HCT116 (cell line): ENCODE data around the gene FRMD3. TPM values are rescaled to one million over a fixed set of nuclear protein-coding genes. Genes with fewer than 3 reads are reported as not detected.

Source experiments
- ATAC-seq: fragments of 200-7000 bp; cut with Tn5 transposase; 2 replicates; pipeline ENCODE4 v1.9.1; 2020; ENCODE audit warnings: mild to moderate bottlenecking, moderate library complexity
- BruUV-seq: library from RNA; stranded (reverse); fragments of 400-500 nt; replicated peaks from 2 replicates; lab custom pipeline; 2021; lab: Mats Ljungman, UMichigan
- CTCF ChIA-PET: fragments of 300-600 bp; sonication (Branson Sonifier 250); formaldehyde crosslinking; loops from one replicate; lab custom pipeline; 2021; ENCODE audit warnings: antibody characterized with exemption; lab: Charles Lee
- POLR2A ChIA-PET: fragments of 300-600, 350-600 bp; sonication (Branson Sonifier 250); formaldehyde crosslinking; loops from one replicate; lab custom pipeline; 2021; ENCODE audit warnings: antibody characterized with exemption; lab: Charles Lee
- RAD21 ChIA-PET, 2 experiments: fragments of 300-600 bp; sonication (Branson Sonifier 250); formaldehyde crosslinking; loops; one replicate each; lab custom pipeline; 2023; ENCODE audit warnings: low total read pairs in 2 of 2; ENCODE audit not compliant: uncharacterized antibody in 2 of 2, unreplicated experiment in 2 of 2, low non-redundant PET in 1 of 2; lab: Charles Lee
- DNase-seq: peaks from one replicate; pipeline ENCODE4 v3.0.0-alpha.2; 2010; ENCODE audit warnings: low read depth, low spot score
- H2AFZ ChIP-seq: fragments of 200-600 bp; shearing (Covaris generic), sonication (generic); 2 replicates; pipeline ENCODE4 v1.6.1; 2017; ENCODE audit warnings: low read depth, mixed run types, mixed read lengths, antibody characterized with exemption, low read length; ENCODE audit not compliant: poor library complexity, severe bottlenecking
- H3K27ac ChIP-seq: 2 replicates; pipeline ENCODE4 v1.5.1; 2012; ENCODE audit warnings: low read depth, low read length
- H3K27me3 ChIP-seq: fragments of 200-600 bp; sonication (generic); 2 replicates; pipeline ENCODE4 v1.6.1; 2016; ENCODE audit warnings: mixed run types, low read length, mixed read lengths; ENCODE audit not compliant: insufficient read depth
- H3K36me3 ChIP-seq, 2 experiments: fragments of 200-500 bp in 1 of 2; fragments of 200-600 bp in 1 of 2; sonication (Bioruptor generic) in 1 of 2; sonication (generic) in 1 of 2; 2 replicates each; pipeline versions ENCODE4 v1.5.1 to v1.6.1; 2014 to 2016; ENCODE audit warnings: low read length in 2 of 2, inconsistent platforms in 1 of 2, mixed read lengths in 1 of 2, mixed run types in 1 of 2; ENCODE audit not compliant: insufficient read depth in 2 of 2, control insufficient read depth in 1 of 2
- H3K4me1 ChIP-seq, 2 experiments: fragments of 200-600 bp in 1 of 2; sonication (generic) in 1 of 2; 2 replicates each; pipeline versions ENCODE4 v1.5.1 to v1.6.1; 2012 to 2017; ENCODE audit warnings: low read length in 2 of 2, inconsistent platforms in 1 of 2, mild to moderate bottlenecking in 1 of 2, mixed read lengths in 1 of 2, mixed run types in 1 of 2, moderate library complexity in 1 of 2; ENCODE audit not compliant: insufficient read depth in 2 of 2, control insufficient read depth in 1 of 2
- H3K4me2 ChIP-seq: fragments of 200-600 bp; sonication (generic); 2 replicates; pipeline ENCODE4 v1.6.1; 2017; ENCODE audit warnings: mixed run types, low read length, mixed read lengths
- H3K4me3 ChIP-seq, 2 experiments: fragments of 200-600 bp in 1 of 2; sonication (generic) in 1 of 2; replicated peaks in 1 of 2; 2 replicates each; pipeline ENCODE4 v1.5.1; 2011 to 2016; ENCODE audit warnings: low read length in 2 of 2, control low read depth in 1 of 2, low read depth in 1 of 2, mild to moderate bottlenecking in 1 of 2, mixed read lengths in 1 of 2, mixed run types in 1 of 2
- H3K79me2 ChIP-seq: fragments of 200-600 bp; sonication (generic); 2 replicates; pipeline ENCODE4 v1.6.1; 2017; ENCODE audit warnings: mild to moderate bottlenecking, mixed run types, low read length, moderate library complexity, mixed read lengths; ENCODE audit not compliant: insufficient read depth
- H3K9ac ChIP-seq: fragments of 200-600 bp; sonication (generic); 2 replicates; pipeline ENCODE4 v1.6.1; 2016; ENCODE audit warnings: low read length, mixed read lengths
- H3K9me2 ChIP-seq: fragments of 200-600 bp; sonication (generic), shearing (Covaris generic); 2 replicates; pipeline ENCODE4 v1.6.1; 2017; ENCODE audit warnings: mixed run types, mild to moderate bottlenecking, moderate library complexity; ENCODE audit not compliant: insufficient read depth
- H3K9me3 ChIP-seq, 2 experiments: fragments of 200-500 bp in 1 of 2; fragments of 200-600 bp in 1 of 2; sonication (Bioruptor generic) in 1 of 2; sonication (generic) in 1 of 2; 2 replicates each; pipeline ENCODE4 v1.6.1; 2014 to 2017; ENCODE audit warnings: low read length in 2 of 2, mixed read lengths in 2 of 2, inconsistent platforms in 1 of 2, low read depth in 1 of 2, mild to moderate bottlenecking in 1 of 2, mixed run types in 1 of 2, moderate library complexity in 1 of 2; ENCODE audit not compliant: control insufficient read depth in 1 of 2, insufficient read depth in 1 of 2
- H4K20me1 ChIP-seq: fragments of 200-600 bp; sonication (generic), shearing (Covaris generic); 2 replicates; pipeline ENCODE4 v1.6.1; 2017; ENCODE audit warnings: mixed run types, mild to moderate bottlenecking, moderate library complexity; ENCODE audit not compliant: insufficient read depth
- ATF3 ChIP-seq: IDR thresholded peaks from 2 replicates; pipeline ENCODE4 v1.6.1; 2012
- EGR1 ChIP-seq: IDR thresholded peaks from 2 replicates; pipeline ENCODE4 v1.6.1; 2012; ENCODE audit warnings: low read depth
- EZH2 ChIP-seq: fragments of 200-600 bp; sonication (generic); IDR thresholded peaks from 2 replicates; pipeline ENCODE4 v1.6.1; 2017; ENCODE audit warnings: antibody characterized with exemption, mixed run types
- FOSL1 ChIP-seq: IDR thresholded peaks from 2 replicates; pipeline ENCODE4 v1.6.1; 2012; ENCODE audit warnings: low read depth
- JUND ChIP-seq: IDR thresholded peaks from 2 replicates; pipeline ENCODE4 v1.6.1; 2012
- MAX ChIP-seq: IDR thresholded peaks from 2 replicates; pipeline ENCODE4 v1.6.1; 2012
- POLR2A ChIP-seq: IDR thresholded peaks from 2 replicates; pipeline ENCODE4 v1.7.0; 2011; ENCODE audit warnings: borderline replicate concordance; ENCODE audit not compliant: insufficient read depth, insufficient read length; ENCODE audit errors: extremely low read depth
- POLR2AphosphoS5 ChIP-seq: IDR thresholded peaks from 2 replicates; pipeline ENCODE4 v1.6.1; 2011; ENCODE audit warnings: mild to moderate bottlenecking, low read depth, low read length, moderate library complexity
- RAD21 ChIP-seq: IDR thresholded peaks from 2 replicates; pipeline ENCODE4 v1.6.1; 2012; ENCODE audit warnings: low read depth, mild to moderate bottlenecking
- SIN3A ChIP-seq: IDR thresholded peaks from 2 replicates; pipeline ENCODE4 v1.6.1; 2012; ENCODE audit warnings: low read depth
- SP1 ChIP-seq: IDR thresholded peaks from 2 replicates; pipeline ENCODE4 v1.6.1; 2012; ENCODE audit warnings: low read depth
- TCF7L2 ChIP-seq: IDR thresholded peaks from 2 replicates; pipeline ENCODE4 v1.7.0; 2011; ENCODE audit warnings: borderline replicate concordance, inconsistent platforms; ENCODE audit not compliant: insufficient read depth, insufficient read length; ENCODE audit errors: extremely low read depth
- YY1 ChIP-seq: IDR thresholded peaks from 2 replicates; pipeline ENCODE4 v1.6.1; 2011; ENCODE audit warnings: low read length, low read depth, moderate library complexity, mild to moderate bottlenecking; ENCODE audit not compliant: insufficient replicate concordance; ENCODE audit errors: extremely low read depth
- ZFX ChIP-seq: fragments of 450-650 bp; IDR thresholded peaks from 2 replicates; pipeline ENCODE4 v1.6.1; 2017
- ZNF274 ChIP-seq: fragments of 200-500 bp; sonication (Bioruptor generic); IDR thresholded peaks from 2 replicates; pipeline ENCODE4 v1.6.1; 2014; ENCODE audit warnings: mild to moderate bottlenecking, low read depth, low read length, inconsistent platforms
- intact Hi-C: fragments of 100-400 bp; cut with micrococcal nuclease; formaldehyde crosslinking; loops from 2 replicates; pipeline ENCODE4 v1.10.0; 2022
- total RNA-seq: library from RNA; stranded (reverse); gene quantifications from one replicate; pipeline ENCODE4 v1.2.1, GENCODE V29; 2021; ENCODE audit not compliant: unreplicated experiment

Gene FRMD3
- total RNA-seq, 1 experiment from 2014 or later = 0.89 TPM

GRCh38 chr9:83209188-83209731 lies 328.9 kb downstream of the FRMD3 start:
- H2AFZ ChIP-seq = no peak overlapping the region
- no TSS peak for BruUV-seq
- H3K4me2 ChIP-seq = no peak overlapping the region
- no peaks in the 10 kb centered on the region for H3K4me1 ChIP-seq
- no peaks in the 10 kb centered on the region for H3K9me3 ChIP-seq
- H4K20me1 ChIP-seq = no peaks in the 10 kb centered on the region
- ATAC-seq (no peak), DNase-seq (no peak)
- H3K9me2 ChIP-seq = no peaks in the 10 kb centered on the region
- no peaks in the 10 kb centered on the region for H3K27me3 ChIP-seq
- intact Hi-C loops = no loop called here
- no peaks in the 10 kb centered on the region for H3K79me2 ChIP-seq
- ChIA-PET CTCF (interaction anchor here (1.1 kb wide), 1 partner anchor 22 kb away, joined by 3 read pairs; no protein-coding TSS in a partner anchor), POLR2A (no interaction called here), RAD21 (no interaction called here)
- no peaks in the 10 kb centered on the region for H3K36me3 ChIP-seq
- H3K27ac ChIP-seq = no peak overlapping the region
- H3K9ac ChIP-seq = no peak overlapping the region
- H3K4me3 ChIP-seq = no peak overlapping the region
- TF ChIP-seq RAD21 = no peak
- no peak for TF ChIP-seq POLR2AphosphoS5
- no peak for TF ChIP-seq EGR1
- no peak for TF ChIP-seq YY1
- TF ChIP-seq POLR2A = no peak
- TF ChIP-seq EZH2 = no peak
- no peak for TF ChIP-seq ATF3
- TF ChIP-seq MAX = no peak
- TF ChIP-seq ZNF274 = no peak
- TF ChIP-seq ZFX = no peak
- TF ChIP-seq FOSL1 = no peak
- TF ChIP-seq JUND = no peak
- TF ChIP-seq SIN3A = no peak
- TF ChIP-seq SP1 = no peak
- TF ChIP-seq TCF7L2 = no peak
